HEK293 (cell line): ENCODE results near the gene DENND2A.

Source experiments
- GLIS2 ChIP-seq: fragments of 450-650 bp; formaldehyde crosslinking; IDR thresholded peaks from 2 replicates; pipeline ENCODE4 v1.5.1; 2016; ENCODE audit warnings: missing biosample characterization, missing genetic modification characterization
- REPIN1 ChIP-seq: fragments of 450-650 bp; formaldehyde crosslinking; IDR thresholded peaks from 2 replicates; pipeline ENCODE4 v1.5.1; 2017; ENCODE audit warnings: missing biosample characterization, missing genetic modification characterization, low read depth
- SP7 ChIP-seq: fragments of 450-650 bp; formaldehyde crosslinking; IDR thresholded peaks from 2 replicates; pipeline ENCODE4 v1.5.1; 2016; ENCODE audit warnings: missing biosample characterization, missing genetic modification characterization
- TCF7L2 ChIP-seq: IDR thresholded peaks from 2 replicates; pipeline ENCODE4 v1.6.1; 2011; ENCODE audit warnings: low read depth, mild to moderate bottlenecking, inconsistent platforms, low read length, moderate library complexity, borderline replicate concordance
- YY2 ChIP-seq: fragments of 450-650 bp; formaldehyde crosslinking; IDR thresholded peaks from 2 replicates; pipeline ENCODE4 v1.5.1; 2016; ENCODE audit warnings: missing biosample characterization, missing genetic modification characterization
- ZNF16 ChIP-seq: fragments of 450-650 bp; formaldehyde crosslinking; IDR thresholded peaks from 2 replicates; pipeline ENCODE4 v1.5.1; 2016; ENCODE audit warnings: low read depth, missing biosample characterization, missing genetic modification characterization
- ZNF629 ChIP-seq: fragments of 450-650 bp; formaldehyde crosslinking; IDR thresholded peaks from 2 replicates; pipeline ENCODE4 v1.5.1; 2017; ENCODE audit warnings: missing biosample characterization, missing genetic modification characterization
- ZNF747 ChIP-seq: fragments of 450-650 bp; formaldehyde crosslinking; IDR thresholded peaks from 2 replicates; pipeline ENCODE4 v1.5.1; 2016; ENCODE audit warnings: missing biosample characterization, missing genetic modification characterization
- TF ChIP-seq, protein P1 (sequence below): fragments of 450-650 bp; IDR thresholded peaks from 2 replicates; pipeline ENCODE4 v1.5.1; 2018; ENCODE audit warnings: missing biosample characterization, missing genetic modification characterization
- TF ChIP-seq, protein P2 (sequence below): fragments of 450-650 bp; formaldehyde crosslinking; IDR thresholded peaks from 2 replicates; pipeline ENCODE4 v1.5.1; 2016; ENCODE audit warnings: missing biosample characterization, missing genetic modification characterization
- TF ChIP-seq, protein P3 (sequence below): fragments of 450-650 bp; formaldehyde crosslinking; IDR thresholded peaks from 2 replicates; pipeline ENCODE4 v1.5.1; 2016; ENCODE audit warnings: missing biosample characterization, missing genetic modification characterization

DNA sequence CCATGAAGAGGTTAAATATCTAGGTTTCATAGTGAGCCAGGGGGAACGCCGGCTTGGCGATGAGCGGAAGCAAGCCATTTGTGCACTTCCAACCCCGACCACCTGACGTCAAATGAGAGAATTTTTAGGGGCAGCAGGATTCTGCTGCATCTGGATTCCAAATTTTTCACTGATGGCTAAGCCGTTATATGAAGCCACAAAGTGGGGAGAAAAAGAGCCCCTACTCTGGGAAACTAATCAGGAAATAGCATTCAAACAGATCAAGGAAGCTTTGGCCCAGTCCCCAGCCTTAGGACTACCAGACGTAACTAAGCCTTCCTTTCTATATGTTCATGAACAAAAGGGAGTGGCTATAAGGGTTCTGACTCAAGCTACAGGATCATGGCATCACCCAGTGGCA is 19.2 kb upstream of the DENND2A start:
- TF ChIP-seq ZNF629 (tag by site-specific recombination) (no peak), TCF7L2 (no peak), ZNF747 (no peak), ZNF16 (no peak), YY2 (no peak), REPIN1 (tag by site-specific recombination) (no peak), GLIS2 (no peak), SP7 (no peak)
- TF ChIP-seq, protein P1, sequence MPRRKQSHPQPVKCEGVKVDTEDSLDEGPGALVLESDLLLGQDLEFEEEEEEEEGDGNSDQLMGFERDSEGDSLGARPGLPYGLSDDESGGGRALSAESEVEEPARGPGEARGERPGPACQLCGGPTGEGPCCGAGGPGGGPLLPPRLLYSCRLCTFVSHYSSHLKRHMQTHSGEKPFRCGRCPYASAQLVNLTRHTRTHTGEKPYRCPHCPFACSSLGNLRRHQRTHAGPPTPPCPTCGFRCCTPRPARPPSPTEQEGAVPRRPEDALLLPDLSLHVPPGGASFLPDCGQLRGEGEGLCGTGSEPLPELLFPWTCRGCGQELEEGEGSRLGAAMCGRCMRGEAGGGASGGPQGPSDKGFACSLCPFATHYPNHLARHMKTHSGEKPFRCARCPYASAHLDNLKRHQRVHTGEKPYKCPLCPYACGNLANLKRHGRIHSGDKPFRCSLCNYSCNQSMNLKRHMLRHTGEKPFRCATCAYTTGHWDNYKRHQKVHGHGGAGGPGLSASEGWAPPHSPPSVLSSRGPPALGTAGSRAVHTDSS (tag by site-specific recombination), result no peak
- TF ChIP-seq, protein P2, sequence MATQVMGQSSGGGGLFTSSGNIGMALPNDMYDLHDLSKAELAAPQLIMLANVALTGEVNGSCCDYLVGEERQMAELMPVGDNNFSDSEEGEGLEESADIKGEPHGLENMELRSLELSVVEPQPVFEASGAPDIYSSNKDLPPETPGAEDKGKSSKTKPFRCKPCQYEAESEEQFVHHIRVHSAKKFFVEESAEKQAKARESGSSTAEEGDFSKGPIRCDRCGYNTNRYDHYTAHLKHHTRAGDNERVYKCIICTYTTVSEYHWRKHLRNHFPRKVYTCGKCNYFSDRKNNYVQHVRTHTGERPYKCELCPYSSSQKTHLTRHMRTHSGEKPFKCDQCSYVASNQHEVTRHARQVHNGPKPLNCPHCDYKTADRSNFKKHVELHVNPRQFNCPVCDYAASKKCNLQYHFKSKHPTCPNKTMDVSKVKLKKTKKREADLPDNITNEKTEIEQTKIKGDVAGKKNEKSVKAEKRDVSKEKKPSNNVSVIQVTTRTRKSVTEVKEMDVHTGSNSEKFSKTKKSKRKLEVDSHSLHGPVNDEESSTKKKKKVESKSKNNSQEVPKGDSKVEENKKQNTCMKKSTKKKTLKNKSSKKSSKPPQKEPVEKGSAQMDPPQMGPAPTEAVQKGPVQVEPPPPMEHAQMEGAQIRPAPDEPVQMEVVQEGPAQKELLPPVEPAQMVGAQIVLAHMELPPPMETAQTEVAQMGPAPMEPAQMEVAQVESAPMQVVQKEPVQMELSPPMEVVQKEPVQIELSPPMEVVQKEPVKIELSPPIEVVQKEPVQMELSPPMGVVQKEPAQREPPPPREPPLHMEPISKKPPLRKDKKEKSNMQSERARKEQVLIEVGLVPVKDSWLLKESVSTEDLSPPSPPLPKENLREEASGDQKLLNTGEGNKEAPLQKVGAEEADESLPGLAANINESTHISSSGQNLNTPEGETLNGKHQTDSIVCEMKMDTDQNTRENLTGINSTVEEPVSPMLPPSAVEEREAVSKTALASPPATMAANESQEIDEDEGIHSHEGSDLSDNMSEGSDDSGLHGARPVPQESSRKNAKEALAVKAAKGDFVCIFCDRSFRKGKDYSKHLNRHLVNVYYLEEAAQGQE, result no peak
- TF ChIP-seq, protein P3, sequence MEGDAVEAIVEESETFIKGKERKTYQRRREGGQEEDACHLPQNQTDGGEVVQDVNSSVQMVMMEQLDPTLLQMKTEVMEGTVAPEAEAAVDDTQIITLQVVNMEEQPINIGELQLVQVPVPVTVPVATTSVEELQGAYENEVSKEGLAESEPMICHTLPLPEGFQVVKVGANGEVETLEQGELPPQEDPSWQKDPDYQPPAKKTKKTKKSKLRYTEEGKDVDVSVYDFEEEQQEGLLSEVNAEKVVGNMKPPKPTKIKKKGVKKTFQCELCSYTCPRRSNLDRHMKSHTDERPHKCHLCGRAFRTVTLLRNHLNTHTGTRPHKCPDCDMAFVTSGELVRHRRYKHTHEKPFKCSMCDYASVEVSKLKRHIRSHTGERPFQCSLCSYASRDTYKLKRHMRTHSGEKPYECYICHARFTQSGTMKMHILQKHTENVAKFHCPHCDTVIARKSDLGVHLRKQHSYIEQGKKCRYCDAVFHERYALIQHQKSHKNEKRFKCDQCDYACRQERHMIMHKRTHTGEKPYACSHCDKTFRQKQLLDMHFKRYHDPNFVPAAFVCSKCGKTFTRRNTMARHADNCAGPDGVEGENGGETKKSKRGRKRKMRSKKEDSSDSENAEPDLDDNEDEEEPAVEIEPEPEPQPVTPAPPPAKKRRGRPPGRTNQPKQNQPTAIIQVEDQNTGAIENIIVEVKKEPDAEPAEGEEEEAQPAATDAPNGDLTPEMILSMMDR (tag by site-specific recombination), result no peak
